Stimulated activated CD8-positive, alpha-beta memory T cell treated with anti-CD3 and anti-CD28 coated beads, Interleukin-2, amount 100 ng/mL, for 1 hour (primary cell): ENCODE results near the gene CCDC175.

Source experiments
- DNase-seq, 2 donors: peaks; one replicate each; pipeline ENCODE4 v3.0.0-alpha.2; 2020; ENCODE audit warnings: low read depth in 2 of 2

Gene CCDC175

GRCh38 chr14:59482541-59483331, 93.9 kb downstream of the CCDC175 start:
- no peak for DNase-seq

GRCh38 chr14:59481871-59482540, 94.6 kb downstream of the CCDC175 start:
- no peak for DNase-seq

GRCh38 chr14:59481407-59481806, 95.2 kb downstream of the CCDC175 start:
- DNase-seq: no peak

GRCh38 chr14:59480166-59480565, 96.4 kb downstream of the CCDC175 start:
- DNase-seq: no peak

GRCh38 chr14:59478540-59478939, 98.1 kb downstream of the CCDC175 start:
- no peak for DNase-seq

GRCh38 chr14:59475709-59476108, 100.9 kb downstream of the CCDC175 start:
- DNase-seq: no peak

- no peak for DNase-seq
Observed at GRCh38 chr14:59474172-59474571, 102.4 kb downstream of the CCDC175 start.

- DNase-seq: no peak
Observed at GRCh38 chr14:59465316-59466135, 111.1 kb downstream of the CCDC175 start, which contains the start of gene GPR135. Gene GPR135 (minus strand): TSS chr14:59465380. CDS start chr14:59465226, 154 bp downstream.

- DNase-seq: peak in 1 of 2 donors; percentile 8
Observed at GRCh38 chr14:59464486-59465315, 111.9 kb downstream of the CCDC175 start.

- DNase-seq: no peak
Observed at GRCh38 chr14:59463787-59464485, 112.7 kb downstream of the CCDC175 start.

GRCh38 chr14:59461891-59462290, 114.7 kb downstream of the CCDC175 start:
- no peak for DNase-seq

- no peak for DNase-seq
Observed at GRCh38 chr14:59460378-59460777, 116.2 kb downstream of the CCDC175 start.

- DNase-seq: no peak
Observed at GRCh38 chr14:59458486-59458885, 118.1 kb downstream of the CCDC175 start.

GRCh38 chr14:59455411-59455810, 121.2 kb downstream of the CCDC175 start:
- DNase-seq: no peak
